ENCODE results near the gene BLOC1S3.

Gene BLOC1S3

GRCh38 chr19:45139286-45140143 is 39.1 kb upstream of the BLOC1S3 start:
- no peak overlapping the region for H3K9ac ChIP-seq (ENCODE audit: low read depth in 1 of 2, low read length in 2 of 2)
- no peak overlapping the region for H3K27ac ChIP-seq (ENCODE audit: low read depth in 2 of 2, low read length in 2 of 2)
- H3K27me3 ChIP-seq (ENCODE audit: control insufficient read depth in 2 of 2, insufficient read depth in 2 of 2, low read length in 2 of 2), result no peaks in the 10 kb centered on the region
- peaks cover 0 to 8% of the 10 kb centered on the region in 2 donors for H3K4me1 ChIP-seq (ENCODE audit: control insufficient read depth in 2 of 2, insufficient read depth in 2 of 2, low read length in 2 of 2)
- H3K4me3 ChIP-seq (ENCODE audit: low read length in 2 of 2), result no peak overlapping the region
- peaks cover 22 to 26% of the 10 kb centered on the region in 2 donors for H3K36me3 ChIP-seq (ENCODE audit: control insufficient read depth in 2 of 2, insufficient read depth in 2 of 2, low read length in 2 of 2)
- no peaks in the 10 kb centered on the region for H3K9me3 ChIP-seq (ENCODE audit: control insufficient read depth in 2 of 2, low read length in 2 of 2)

GRCh38 chr19:45140144-45140503 is 38.5 kb upstream of the BLOC1S3 start:
- H3K9ac ChIP-seq (ENCODE audit: low read depth in 1 of 2, low read length in 2 of 2), result no peak overlapping the region
- H3K9me3 ChIP-seq (ENCODE audit: control insufficient read depth in 2 of 2, low read length in 2 of 2), result no peaks in the 10 kb centered on the region
- H3K4me1 ChIP-seq (ENCODE audit: control insufficient read depth in 2 of 2, insufficient read depth in 2 of 2, low read length in 2 of 2), result peaks cover 0 to 8% of the 10 kb centered on the region in 2 donors
- no peak overlapping the region for H3K4me3 ChIP-seq (ENCODE audit: low read length in 2 of 2)
- H3K36me3 ChIP-seq (ENCODE audit: control insufficient read depth in 2 of 2, insufficient read depth in 2 of 2, low read length in 2 of 2), result peaks cover 22 to 26% of the 10 kb centered on the region in 2 donors
- H3K27ac ChIP-seq (ENCODE audit: low read depth in 2 of 2, low read length in 2 of 2), result no peak overlapping the region
- H3K27me3 ChIP-seq (ENCODE audit: control insufficient read depth in 2 of 2, insufficient read depth in 2 of 2, low read length in 2 of 2), result no peaks in the 10 kb centered on the region

GRCh38 chr19:45140533-45140932 is 38.1 kb upstream of the BLOC1S3 start:
- no peaks in the 10 kb centered on the region for H3K27me3 ChIP-seq (ENCODE audit: control insufficient read depth in 2 of 2, insufficient read depth in 2 of 2, low read length in 2 of 2)
- H3K4me1 ChIP-seq (ENCODE audit: control insufficient read depth in 2 of 2, insufficient read depth in 2 of 2, low read length in 2 of 2), result peaks cover 0 to 8% of the 10 kb centered on the region in 2 donors
- no peak overlapping the region for H3K9ac ChIP-seq (ENCODE audit: low read depth in 1 of 2, low read length in 2 of 2)
- no peak overlapping the region for H3K27ac ChIP-seq (ENCODE audit: low read depth in 2 of 2, low read length in 2 of 2)
- H3K9me3 ChIP-seq (ENCODE audit: control insufficient read depth in 2 of 2, low read length in 2 of 2), result no peaks in the 10 kb centered on the region
- peaks cover 24 to 26% of the 10 kb centered on the region in 2 donors for H3K36me3 ChIP-seq (ENCODE audit: control insufficient read depth in 2 of 2, insufficient read depth in 2 of 2, low read length in 2 of 2)
- H3K4me3 ChIP-seq (ENCODE audit: low read length in 2 of 2), result no peak overlapping the region

- H3K36me3 ChIP-seq (ENCODE audit: control insufficient read depth in 2 of 2, insufficient read depth in 2 of 2, low read length in 2 of 2), result peaks cover 24 to 26% of the 10 kb centered on the region in 2 donors
- H3K27ac ChIP-seq (ENCODE audit: low read depth in 2 of 2, low read length in 2 of 2), result no peak overlapping the region
- H3K9me3 ChIP-seq (ENCODE audit: control insufficient read depth in 2 of 2, low read length in 2 of 2), result no peaks in the 10 kb centered on the region
- H3K4me3 ChIP-seq (ENCODE audit: low read length in 2 of 2), result no peak overlapping the region
- no peak overlapping the region for H3K9ac ChIP-seq (ENCODE audit: low read depth in 1 of 2, low read length in 2 of 2)
- H3K4me1 ChIP-seq (ENCODE audit: control insufficient read depth in 2 of 2, insufficient read depth in 2 of 2, low read length in 2 of 2), result peaks cover 0 to 7% of the 10 kb centered on the region in 2 donors
- no peaks in the 10 kb centered on the region for H3K27me3 ChIP-seq (ENCODE audit: control insufficient read depth in 2 of 2, insufficient read depth in 2 of 2, low read length in 2 of 2)
Measured at GRCh38 chr19:45141203-45141900, 37.2 kb upstream of the BLOC1S3 start.

GRCh38 chr19:45142016-45142725 is 36.4 kb upstream of the BLOC1S3 start:
- Histone ChIP-seq H3K27ac (ENCODE audit: low read depth in 2 of 2, low read length in 2 of 2) (no peak overlapping the region), H3K4me3 (ENCODE audit: low read length in 2 of 2) (no peak overlapping the region), H3K4me1 (ENCODE audit: control insufficient read depth in 2 of 2, insufficient read depth in 2 of 2, low read length in 2 of 2) (no peaks in the 10 kb centered on the region), H3K9ac (ENCODE audit: low read depth in 1 of 2, low read length in 2 of 2) (no peak overlapping the region), H3K36me3 (ENCODE audit: control insufficient read depth in 2 of 2, insufficient read depth in 2 of 2, low read length in 2 of 2) (peaks cover 24 to 27% of the 10 kb centered on the region in 2 donors), H3K9me3 (ENCODE audit: control insufficient read depth in 2 of 2, low read length in 2 of 2) (no peaks in the 10 kb centered on the region), H3K27me3 (ENCODE audit: control insufficient read depth in 2 of 2, insufficient read depth in 2 of 2, low read length in 2 of 2) (no peaks in the 10 kb centered on the region)

- Histone ChIP-seq H3K27me3 (ENCODE audit: control insufficient read depth in 2 of 2, insufficient read depth in 2 of 2, low read length in 2 of 2) (no peaks in the 10 kb centered on the region), H3K36me3 (ENCODE audit: control insufficient read depth in 2 of 2, insufficient read depth in 2 of 2, low read length in 2 of 2) (peaks cover 24 to 29% of the 10 kb centered on the region in 2 donors), H3K4me3 (ENCODE audit: low read length in 2 of 2) (no peak overlapping the region), H3K4me1 (ENCODE audit: control insufficient read depth in 2 of 2, insufficient read depth in 2 of 2, low read length in 2 of 2) (no peaks in the 10 kb centered on the region), H3K9me3 (ENCODE audit: control insufficient read depth in 2 of 2, low read length in 2 of 2) (no peaks in the 10 kb centered on the region), H3K9ac (ENCODE audit: low read depth in 1 of 2, low read length in 2 of 2) (no peak overlapping the region), H3K27ac (ENCODE audit: low read depth in 2 of 2, low read length in 2 of 2) (no peak overlapping the region)
Measured at GRCh38 chr19:45142726-45143110, 35.9 kb upstream of the BLOC1S3 start.

GRCh38 chr19:45144431-45145269 is 33.9 kb upstream of the BLOC1S3 start:
- Histone ChIP-seq H3K4me1 (ENCODE audit: control insufficient read depth in 2 of 2, insufficient read depth in 2 of 2, low read length in 2 of 2) (no peaks in the 10 kb centered on the region), H3K27ac (ENCODE audit: low read depth in 2 of 2, low read length in 2 of 2) (no peak overlapping the region), H3K4me3 (ENCODE audit: low read length in 2 of 2) (no peak overlapping the region), H3K9me3 (ENCODE audit: control insufficient read depth in 2 of 2, low read length in 2 of 2) (no peaks in the 10 kb centered on the region), H3K9ac (ENCODE audit: low read depth in 1 of 2, low read length in 2 of 2) (no peak overlapping the region), H3K27me3 (ENCODE audit: control insufficient read depth in 2 of 2, insufficient read depth in 2 of 2, low read length in 2 of 2) (no peaks in the 10 kb centered on the region), H3K36me3 (ENCODE audit: control insufficient read depth in 2 of 2, insufficient read depth in 2 of 2, low read length in 2 of 2) (peaks cover 24 to 29% of the 10 kb centered on the region in 2 donors)

GRCh38 chr19:45145270-45146189 is 33.1 kb upstream of the BLOC1S3 start:
- Histone ChIP-seq H3K36me3 (ENCODE audit: control insufficient read depth in 2 of 2, insufficient read depth in 2 of 2, low read length in 2 of 2) (peaks cover 24 to 29% of the 10 kb centered on the region in 2 donors), H3K4me3 (ENCODE audit: low read length in 2 of 2) (no peak overlapping the region), H3K27me3 (ENCODE audit: control insufficient read depth in 2 of 2, insufficient read depth in 2 of 2, low read length in 2 of 2) (no peaks in the 10 kb centered on the region), H3K9ac (ENCODE audit: low read depth in 1 of 2, low read length in 2 of 2) (no peak overlapping the region), H3K4me1 (ENCODE audit: control insufficient read depth in 2 of 2, insufficient read depth in 2 of 2, low read length in 2 of 2) (no peaks in the 10 kb centered on the region), H3K9me3 (ENCODE audit: control insufficient read depth in 2 of 2, low read length in 2 of 2) (no peaks in the 10 kb centered on the region), H3K27ac (ENCODE audit: low read depth in 2 of 2, low read length in 2 of 2) (no peak overlapping the region)

- Histone ChIP-seq H3K4me1 (ENCODE audit: control insufficient read depth in 2 of 2, insufficient read depth in 2 of 2, low read length in 2 of 2) (no peaks in the 10 kb centered on the region), H3K9me3 (ENCODE audit: control insufficient read depth in 2 of 2, low read length in 2 of 2) (no peaks in the 10 kb centered on the region), H3K4me3 (ENCODE audit: low read length in 2 of 2) (no peak overlapping the region), H3K27ac (ENCODE audit: low read depth in 2 of 2, low read length in 2 of 2) (no peak overlapping the region), H3K27me3 (ENCODE audit: control insufficient read depth in 2 of 2, insufficient read depth in 2 of 2, low read length in 2 of 2) (peaks cover under 1 to 1% of the 10 kb centered on the region in 2 donors), H3K9ac (ENCODE audit: low read depth in 1 of 2, low read length in 2 of 2) (no peak overlapping the region), H3K36me3 (ENCODE audit: control insufficient read depth in 2 of 2, insufficient read depth in 2 of 2, low read length in 2 of 2) (peaks cover 19 to 24% of the 10 kb centered on the region in 2 donors)
Measured at GRCh38 chr19:45146251-45146650, 32.3 kb upstream of the BLOC1S3 start.
